HEK293 (cell line): Measurements from ENCODE around the gene PRR23C.

Source experiments
- CTCF ChIA-PET: fragments of 350-600 bp; formaldehyde crosslinking; extraction: SDS; loops from one replicate; lab custom pipeline; 2021; ENCODE audit warnings: antibody characterized with exemption; lab: Yijun Ruan, JAX
- POLR2A ChIA-PET: fragments of 300-600 bp; formaldehyde crosslinking; extraction: SDS; loops from one replicate; lab custom pipeline; 2020; ENCODE audit warnings: antibody characterized with exemption, inconsistent platforms; lab: Yijun Ruan, JAX
- H3K27ac ChIP-seq: fragments of 200-500 bp; sonication (Bioruptor generic); 2 replicates; pipeline ENCODE4 v1.5.1; 2014; ENCODE audit warnings: low read depth, low read length, control low read depth, inconsistent platforms; ENCODE audit errors: extremely low read depth
- H3K36me3 ChIP-seq, 2 experiments: fragments of 200-500 bp in 1 of 2; sonication (Bioruptor generic) in 1 of 2; 1 replicate in 1 of 2; 2 replicates in 1 of 2; pipeline ENCODE4 v1.5.1; 2014 to 2017; ENCODE audit warnings: inconsistent platforms in 2 of 2, low read length in 2 of 2; ENCODE audit not compliant: control insufficient read depth in 2 of 2, insufficient read depth in 1 of 2
- H3K4me1 ChIP-seq: fragments of 200-500 bp; sonication (Bioruptor generic); 2 replicates; pipeline ENCODE4 v1.5.1; 2014; ENCODE audit warnings: mild to moderate bottlenecking, low read length, inconsistent platforms; ENCODE audit not compliant: control insufficient read depth, insufficient read depth
- H3K4me3 ChIP-seq: 2 replicates; pipeline ENCODE4 v1.5.1; 2011; ENCODE audit warnings: low read depth, mild to moderate bottlenecking, control low read depth, low read length, moderate library complexity
- H3K9me3 ChIP-seq: fragments of 200-500 bp; sonication (Bioruptor generic); 2 replicates; pipeline ENCODE4 v1.5.1; 2014; ENCODE audit warnings: low read depth, low read length, inconsistent platforms; ENCODE audit not compliant: control insufficient read depth, insufficient read depth
- OVOL3 ChIP-seq: fragments of 450-650 bp; formaldehyde crosslinking; IDR thresholded peaks from 2 replicates; pipeline ENCODE4 v1.5.1; 2016; ENCODE audit warnings: missing biosample characterization, missing genetic modification characterization
- YY1 ChIP-seq: fragments of 450-650 bp; formaldehyde crosslinking; IDR thresholded peaks from 2 replicates; pipeline ENCODE4 v1.5.1; 2018; ENCODE audit warnings: missing biosample characterization, missing genetic modification characterization
- ZFHX2 ChIP-seq: fragments of 450-650 bp; formaldehyde crosslinking; conservative IDR thresholded peaks from 2 replicates; pipeline ENCODE4 v1.5.1; 2016; ENCODE audit warnings: missing biosample characterization, missing genetic modification characterization
- ZNF138 ChIP-seq: fragments of 450-650 bp; formaldehyde crosslinking; IDR thresholded peaks from 2 replicates; pipeline ENCODE4 v1.5.1; 2016; ENCODE audit warnings: missing biosample characterization, missing genetic modification characterization, borderline replicate concordance
- ZNF2 ChIP-seq: fragments of 450-650 bp; formaldehyde crosslinking; IDR thresholded peaks from 2 replicates; pipeline ENCODE4 v1.5.1; 2016; ENCODE audit warnings: missing biosample characterization, missing genetic modification characterization
- ZNF221 ChIP-seq: fragments of 450-650 bp; formaldehyde crosslinking; IDR thresholded peaks from 2 replicates; pipeline ENCODE4 v1.5.1; 2017; ENCODE audit warnings: missing biosample characterization, missing genetic modification characterization, borderline replicate concordance
- ZNF324 ChIP-seq: fragments of 450-650 bp; formaldehyde crosslinking; IDR thresholded peaks from 2 replicates; pipeline ENCODE4 v1.5.1; 2016; ENCODE audit warnings: missing biosample characterization, missing genetic modification characterization
- ZNF433 ChIP-seq: fragments of 450-650 bp; formaldehyde crosslinking; IDR thresholded peaks from 2 replicates; pipeline ENCODE4 v1.5.1; 2016; ENCODE audit warnings: missing biosample characterization, missing genetic modification characterization, low read depth
- ZNF558 ChIP-seq: fragments of 450-650 bp; formaldehyde crosslinking; IDR thresholded peaks from 2 replicates; pipeline ENCODE4 v1.5.1; 2016; ENCODE audit warnings: missing biosample characterization, missing genetic modification characterization
- ZNF561 ChIP-seq: fragments of 450-650 bp; IDR thresholded peaks from 2 replicates; pipeline ENCODE4 v1.5.1; 2018; ENCODE audit warnings: missing biosample characterization, missing genetic modification characterization, borderline replicate concordance
- ZNF623 ChIP-seq: fragments of 450-650 bp; formaldehyde crosslinking; IDR thresholded peaks from 2 replicates; pipeline ENCODE4 v1.5.1; 2016; ENCODE audit warnings: missing biosample characterization, missing genetic modification characterization
- ZNF629 ChIP-seq: fragments of 450-650 bp; formaldehyde crosslinking; IDR thresholded peaks from 2 replicates; pipeline ENCODE4 v1.5.1; 2017; ENCODE audit warnings: missing biosample characterization, missing genetic modification characterization
- TF ChIP-seq, protein P1 (sequence below): fragments of 450-650 bp; formaldehyde crosslinking; IDR thresholded peaks from 2 replicates; pipeline ENCODE4 v1.5.1; 2016; ENCODE audit warnings: missing biosample characterization, missing genetic modification characterization
- TF ChIP-seq, protein P2 (sequence below): fragments of 450-650 bp; formaldehyde crosslinking; IDR thresholded peaks from 2 replicates; pipeline ENCODE4 v1.5.1; 2017; ENCODE audit warnings: missing biosample characterization, mild to moderate bottlenecking, missing genetic modification characterization, moderate library complexity
- TF ChIP-seq, protein P3 (sequence below): fragments of 450-650 bp; formaldehyde crosslinking; IDR thresholded peaks from 2 replicates; pipeline ENCODE4 v1.5.1; 2017; ENCODE audit warnings: missing biosample characterization, missing genetic modification characterization
- TF ChIP-seq, protein P4 (sequence below): IDR thresholded peaks from 2 replicates; pipeline ENCODE4 v1.6.1; 2011; ENCODE audit warnings: mild to moderate bottlenecking, low read depth, low read length, borderline replicate concordance

PRR23C gene

DNA sequence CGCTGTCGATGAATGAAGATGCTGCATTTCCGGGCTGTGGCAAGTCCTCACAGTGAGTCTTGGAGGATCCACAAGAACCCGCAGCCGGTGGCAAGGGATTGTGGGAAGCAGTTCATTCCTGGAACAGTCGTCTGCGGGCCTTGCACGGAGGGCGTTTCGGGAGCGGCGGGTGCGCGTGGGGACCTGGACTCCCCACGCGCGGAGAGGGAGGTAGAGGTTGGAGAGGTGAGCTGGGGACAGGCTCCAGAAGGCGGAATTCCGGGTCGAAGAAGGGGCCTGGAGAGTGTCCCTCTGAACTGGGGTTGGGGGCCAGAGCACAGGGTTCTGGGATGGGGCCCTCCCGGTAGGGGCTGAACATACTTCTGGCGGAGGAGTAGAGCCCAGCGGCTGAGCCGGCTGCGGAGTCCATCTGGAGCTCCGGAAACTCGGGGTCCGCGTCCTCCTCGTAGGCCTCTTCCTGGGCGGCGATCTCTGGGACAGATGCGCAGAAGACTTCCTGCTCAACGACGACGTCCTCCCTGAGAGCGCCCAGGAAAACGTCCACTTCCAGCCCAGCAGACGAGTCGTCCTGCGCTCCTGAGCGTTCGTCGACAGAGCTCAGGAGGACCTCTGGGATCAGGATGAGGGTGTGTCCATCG, 39.2 kb downstream of the PRR23C start:
- ChIA-PET POLR2A (no interaction called here), CTCF (no interaction called here)
- no peaks in the 10 kb centered on the region for H3K36me3 ChIP-seq
- TF ChIP-seq, protein P1, sequence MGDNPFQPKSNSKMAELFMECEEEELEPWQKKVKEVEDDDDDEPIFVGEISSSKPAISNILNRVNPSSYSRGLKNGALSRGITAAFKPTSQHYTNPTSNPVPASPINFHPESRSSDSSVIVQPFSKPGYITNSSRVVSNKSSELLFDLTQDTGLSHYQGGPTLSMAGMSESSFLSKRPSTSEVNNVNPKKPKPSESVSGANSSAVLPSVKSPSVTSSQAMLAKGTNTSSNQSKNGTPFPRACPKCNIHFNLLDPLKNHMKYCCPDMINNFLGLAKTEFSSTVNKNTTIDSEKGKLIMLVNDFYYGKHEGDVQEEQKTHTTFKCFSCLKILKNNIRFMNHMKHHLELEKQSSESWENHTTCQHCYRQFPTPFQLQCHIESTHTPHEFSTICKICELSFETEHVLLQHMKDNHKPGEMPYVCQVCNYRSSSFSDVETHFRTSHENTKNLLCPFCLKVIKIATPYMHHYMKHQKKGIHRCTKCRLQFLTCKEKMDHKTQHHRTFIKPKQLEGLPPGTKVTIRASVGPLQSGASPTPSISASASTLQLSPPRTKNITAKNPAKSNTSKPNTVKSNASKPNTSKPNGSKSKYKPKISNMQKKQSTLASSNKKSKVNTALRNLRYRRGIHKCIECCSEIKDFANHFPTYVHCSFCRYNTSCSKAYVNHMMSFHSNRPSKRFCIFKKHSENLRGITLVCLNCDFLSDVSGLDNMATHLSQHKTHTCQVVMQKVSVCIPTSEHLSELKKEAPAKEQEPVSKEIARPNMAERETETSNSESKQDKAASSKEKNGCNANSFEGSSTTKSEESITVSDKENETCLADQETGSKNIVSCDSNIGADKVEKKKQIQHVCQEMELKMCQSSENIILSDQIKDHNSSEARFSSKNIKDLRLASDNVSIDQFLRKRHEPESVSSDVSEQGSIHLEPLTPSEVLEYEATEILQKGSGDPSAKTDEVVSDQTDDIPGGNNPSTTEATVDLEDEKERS, result no peak
- TF ChIP-seq ZNF561 (tag by site-specific recombination) (no peak), ZFHX2 (tag by site-specific recombination) (no peak), OVOL3 (tag by site-specific recombination) (no peak), ZNF324 (tag by site-specific recombination) (no peak), ZNF2 (tag by site-specific recombination) (no peak), ZNF138 (tag by site-specific recombination) (no peak)
- TF ChIP-seq, protein P2, sequence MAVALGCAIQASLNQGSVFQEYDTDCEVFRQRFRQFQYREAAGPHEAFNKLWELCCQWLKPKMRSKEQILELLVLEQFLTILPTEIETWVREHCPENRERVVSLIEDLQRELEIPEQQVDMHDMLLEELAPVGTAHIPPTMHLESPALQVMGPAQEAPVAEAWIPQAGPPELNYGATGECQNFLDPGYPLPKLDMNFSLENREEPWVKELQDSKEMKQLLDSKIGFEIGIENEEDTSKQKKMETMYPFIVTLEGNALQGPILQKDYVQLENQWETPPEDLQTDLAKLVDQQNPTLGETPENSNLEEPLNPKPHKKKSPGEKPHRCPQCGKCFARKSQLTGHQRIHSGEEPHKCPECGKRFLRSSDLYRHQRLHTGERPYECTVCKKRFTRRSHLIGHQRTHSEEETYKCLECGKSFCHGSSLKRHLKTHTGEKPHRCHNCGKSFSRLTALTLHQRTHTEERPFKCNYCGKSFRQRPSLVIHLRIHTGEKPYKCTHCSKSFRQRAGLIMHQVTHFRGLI, result no peak
- no peak overlapping the region for H3K27ac ChIP-seq
- no peaks in the 10 kb centered on the region for H3K4me1 ChIP-seq
- no peak overlapping the region for H3K4me3 ChIP-seq
- H3K9me3 ChIP-seq, result no peaks in the 10 kb centered on the region

DNA sequence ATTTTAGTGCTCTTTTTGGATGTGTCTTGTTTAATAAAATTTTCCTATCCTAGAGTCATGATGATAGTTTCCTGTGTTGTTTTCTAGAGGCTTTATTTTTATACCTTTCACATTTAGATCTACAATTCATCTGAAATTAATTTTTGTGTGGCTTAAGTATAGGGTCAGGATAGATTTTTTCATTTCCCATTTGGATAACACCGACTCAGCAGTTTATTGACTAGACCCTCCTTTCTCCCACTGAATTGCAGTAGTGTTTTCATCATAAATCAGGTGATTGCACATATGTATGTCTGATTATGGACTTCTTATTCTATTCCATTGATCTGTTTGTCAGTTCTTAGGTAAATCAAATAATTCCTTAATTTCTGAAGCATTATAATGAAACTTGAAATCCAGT, 49.0 kb downstream of the PRR23C start:
- no peaks in the 10 kb centered on the region for H3K9me3 ChIP-seq
- no peaks in the 10 kb centered on the region for H3K4me1 ChIP-seq
- TF ChIP-seq, protein P3, sequence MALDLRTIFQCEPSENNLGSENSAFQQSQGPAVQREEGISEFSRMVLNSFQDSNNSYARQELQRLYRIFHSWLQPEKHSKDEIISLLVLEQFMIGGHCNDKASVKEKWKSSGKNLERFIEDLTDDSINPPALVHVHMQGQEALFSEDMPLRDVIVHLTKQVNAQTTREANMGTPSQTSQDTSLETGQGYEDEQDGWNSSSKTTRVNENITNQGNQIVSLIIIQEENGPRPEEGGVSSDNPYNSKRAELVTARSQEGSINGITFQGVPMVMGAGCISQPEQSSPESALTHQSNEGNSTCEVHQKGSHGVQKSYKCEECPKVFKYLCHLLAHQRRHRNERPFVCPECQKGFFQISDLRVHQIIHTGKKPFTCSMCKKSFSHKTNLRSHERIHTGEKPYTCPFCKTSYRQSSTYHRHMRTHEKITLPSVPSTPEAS (tag by site-specific recombination), result no peak
- TF ChIP-seq ZNF433 (tag by site-specific recombination), result no peak
- TF ChIP-seq YY1 (tag by site-specific recombination), result no peak
- TF ChIP-seq ZNF558, result no peak
- no peak for TF ChIP-seq ZNF629 (tag by site-specific recombination)
- TF ChIP-seq, protein P4, sequence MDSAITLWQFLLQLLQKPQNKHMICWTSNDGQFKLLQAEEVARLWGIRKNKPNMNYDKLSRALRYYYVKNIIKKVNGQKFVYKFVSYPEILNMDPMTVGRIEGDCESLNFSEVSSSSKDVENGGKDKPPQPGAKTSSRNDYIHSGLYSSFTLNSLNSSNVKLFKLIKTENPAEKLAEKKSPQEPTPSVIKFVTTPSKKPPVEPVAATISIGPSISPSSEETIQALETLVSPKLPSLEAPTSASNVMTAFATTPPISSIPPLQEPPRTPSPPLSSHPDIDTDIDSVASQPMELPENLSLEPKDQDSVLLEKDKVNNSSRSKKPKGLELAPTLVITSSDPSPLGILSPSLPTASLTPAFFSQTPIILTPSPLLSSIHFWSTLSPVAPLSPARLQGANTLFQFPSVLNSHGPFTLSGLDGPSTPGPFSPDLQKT, result no peak
- TF ChIP-seq ZNF623 (tag by site-specific recombination), result no peak
- TF ChIP-seq ZNF221, result no peak
- ChIA-PET POLR2A (no interaction called here), CTCF (no interaction called here)
- no peak overlapping the region for H3K4me3 ChIP-seq
- no peaks in the 10 kb centered on the region for H3K36me3 ChIP-seq
- no peak overlapping the region for H3K27ac ChIP-seq
